ENCODE data around the gene STK26. TPM values are rescaled to one million over a fixed set of nuclear protein-coding genes. Genes with fewer than 3 reads are reported as not detected.

Gene STK26
- total and polyA plus RNA-seq, 2 experiments from 2014 or later = 65.2 to 110 TPM

DNA sequence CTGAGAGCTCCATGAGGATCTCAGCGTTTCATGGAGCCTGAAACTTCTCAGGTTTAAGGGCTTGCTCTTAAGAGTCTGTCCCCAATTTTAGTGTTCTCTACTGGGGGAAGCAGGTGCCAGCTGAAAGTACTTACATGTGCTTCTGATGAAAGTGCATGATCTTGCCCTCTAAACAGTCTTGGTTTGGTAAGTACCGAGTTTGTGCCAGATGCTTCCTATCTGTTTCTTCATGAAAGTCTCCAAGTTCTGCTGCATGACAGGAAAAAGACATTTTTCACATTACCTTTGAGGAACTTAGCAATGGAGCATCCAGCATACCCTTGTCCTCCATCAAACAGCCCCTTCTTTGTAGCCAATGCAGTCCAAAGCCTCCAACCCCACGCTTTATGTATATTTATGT is 62.7 kb downstream of the STK26 start:
- no peaks in the 10 kb centered on the region for H3K36me3 Mint-ChIP-seq (ENCODE audit: low read depth)
- TF ChIP-seq, protein P1, sequence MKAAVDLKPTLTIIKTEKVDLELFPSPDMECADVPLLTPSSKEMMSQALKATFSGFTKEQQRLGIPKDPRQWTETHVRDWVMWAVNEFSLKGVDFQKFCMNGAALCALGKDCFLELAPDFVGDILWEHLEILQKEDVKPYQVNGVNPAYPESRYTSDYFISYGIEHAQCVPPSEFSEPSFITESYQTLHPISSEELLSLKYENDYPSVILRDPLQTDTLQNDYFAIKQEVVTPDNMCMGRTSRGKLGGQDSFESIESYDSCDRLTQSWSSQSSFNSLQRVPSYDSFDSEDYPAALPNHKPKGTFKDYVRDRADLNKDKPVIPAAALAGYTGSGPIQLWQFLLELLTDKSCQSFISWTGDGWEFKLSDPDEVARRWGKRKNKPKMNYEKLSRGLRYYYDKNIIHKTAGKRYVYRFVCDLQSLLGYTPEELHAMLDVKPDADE (IDR thresholded peaks at IDR 0.05) = no peak
- TF ChIP-seq JUNB (IDR thresholded peaks at IDR 0.05; ENCODE audit: unreplicated experiment) (no peak), STAT1 (IDR thresholded peaks at IDR 0.05; ENCODE audit: unreplicated experiment) (no peak), EZH2phosphoT487 (IDR thresholded peaks at IDR 0.05; ENCODE audit: unreplicated experiment) (no peak), POLR2AphosphoS5 (IDR thresholded peaks at IDR 0.05; ENCODE audit: low read depth) (no peak), ZNF114 (CRISPR knock-in tag; IDR thresholded peaks at IDR 0.05) (no peak), EZH2 (IDR thresholded peaks at IDR 0.05; ENCODE audit: low read depth, unreplicated experiment) (no peak), CREB1 (CRISPR knock-in tag; IDR thresholded peaks at IDR 0.05; ENCODE audit: low read depth) (no peak), NANOG (IDR thresholded peaks at IDR 0.05; ENCODE audit: borderline replicate concordance) (no peak), ZNF331 (CRISPR knock-in tag; IDR thresholded peaks at IDR 0.05; ENCODE audit: low read depth) (no peak)
- TF ChIP-seq, protein P2, sequence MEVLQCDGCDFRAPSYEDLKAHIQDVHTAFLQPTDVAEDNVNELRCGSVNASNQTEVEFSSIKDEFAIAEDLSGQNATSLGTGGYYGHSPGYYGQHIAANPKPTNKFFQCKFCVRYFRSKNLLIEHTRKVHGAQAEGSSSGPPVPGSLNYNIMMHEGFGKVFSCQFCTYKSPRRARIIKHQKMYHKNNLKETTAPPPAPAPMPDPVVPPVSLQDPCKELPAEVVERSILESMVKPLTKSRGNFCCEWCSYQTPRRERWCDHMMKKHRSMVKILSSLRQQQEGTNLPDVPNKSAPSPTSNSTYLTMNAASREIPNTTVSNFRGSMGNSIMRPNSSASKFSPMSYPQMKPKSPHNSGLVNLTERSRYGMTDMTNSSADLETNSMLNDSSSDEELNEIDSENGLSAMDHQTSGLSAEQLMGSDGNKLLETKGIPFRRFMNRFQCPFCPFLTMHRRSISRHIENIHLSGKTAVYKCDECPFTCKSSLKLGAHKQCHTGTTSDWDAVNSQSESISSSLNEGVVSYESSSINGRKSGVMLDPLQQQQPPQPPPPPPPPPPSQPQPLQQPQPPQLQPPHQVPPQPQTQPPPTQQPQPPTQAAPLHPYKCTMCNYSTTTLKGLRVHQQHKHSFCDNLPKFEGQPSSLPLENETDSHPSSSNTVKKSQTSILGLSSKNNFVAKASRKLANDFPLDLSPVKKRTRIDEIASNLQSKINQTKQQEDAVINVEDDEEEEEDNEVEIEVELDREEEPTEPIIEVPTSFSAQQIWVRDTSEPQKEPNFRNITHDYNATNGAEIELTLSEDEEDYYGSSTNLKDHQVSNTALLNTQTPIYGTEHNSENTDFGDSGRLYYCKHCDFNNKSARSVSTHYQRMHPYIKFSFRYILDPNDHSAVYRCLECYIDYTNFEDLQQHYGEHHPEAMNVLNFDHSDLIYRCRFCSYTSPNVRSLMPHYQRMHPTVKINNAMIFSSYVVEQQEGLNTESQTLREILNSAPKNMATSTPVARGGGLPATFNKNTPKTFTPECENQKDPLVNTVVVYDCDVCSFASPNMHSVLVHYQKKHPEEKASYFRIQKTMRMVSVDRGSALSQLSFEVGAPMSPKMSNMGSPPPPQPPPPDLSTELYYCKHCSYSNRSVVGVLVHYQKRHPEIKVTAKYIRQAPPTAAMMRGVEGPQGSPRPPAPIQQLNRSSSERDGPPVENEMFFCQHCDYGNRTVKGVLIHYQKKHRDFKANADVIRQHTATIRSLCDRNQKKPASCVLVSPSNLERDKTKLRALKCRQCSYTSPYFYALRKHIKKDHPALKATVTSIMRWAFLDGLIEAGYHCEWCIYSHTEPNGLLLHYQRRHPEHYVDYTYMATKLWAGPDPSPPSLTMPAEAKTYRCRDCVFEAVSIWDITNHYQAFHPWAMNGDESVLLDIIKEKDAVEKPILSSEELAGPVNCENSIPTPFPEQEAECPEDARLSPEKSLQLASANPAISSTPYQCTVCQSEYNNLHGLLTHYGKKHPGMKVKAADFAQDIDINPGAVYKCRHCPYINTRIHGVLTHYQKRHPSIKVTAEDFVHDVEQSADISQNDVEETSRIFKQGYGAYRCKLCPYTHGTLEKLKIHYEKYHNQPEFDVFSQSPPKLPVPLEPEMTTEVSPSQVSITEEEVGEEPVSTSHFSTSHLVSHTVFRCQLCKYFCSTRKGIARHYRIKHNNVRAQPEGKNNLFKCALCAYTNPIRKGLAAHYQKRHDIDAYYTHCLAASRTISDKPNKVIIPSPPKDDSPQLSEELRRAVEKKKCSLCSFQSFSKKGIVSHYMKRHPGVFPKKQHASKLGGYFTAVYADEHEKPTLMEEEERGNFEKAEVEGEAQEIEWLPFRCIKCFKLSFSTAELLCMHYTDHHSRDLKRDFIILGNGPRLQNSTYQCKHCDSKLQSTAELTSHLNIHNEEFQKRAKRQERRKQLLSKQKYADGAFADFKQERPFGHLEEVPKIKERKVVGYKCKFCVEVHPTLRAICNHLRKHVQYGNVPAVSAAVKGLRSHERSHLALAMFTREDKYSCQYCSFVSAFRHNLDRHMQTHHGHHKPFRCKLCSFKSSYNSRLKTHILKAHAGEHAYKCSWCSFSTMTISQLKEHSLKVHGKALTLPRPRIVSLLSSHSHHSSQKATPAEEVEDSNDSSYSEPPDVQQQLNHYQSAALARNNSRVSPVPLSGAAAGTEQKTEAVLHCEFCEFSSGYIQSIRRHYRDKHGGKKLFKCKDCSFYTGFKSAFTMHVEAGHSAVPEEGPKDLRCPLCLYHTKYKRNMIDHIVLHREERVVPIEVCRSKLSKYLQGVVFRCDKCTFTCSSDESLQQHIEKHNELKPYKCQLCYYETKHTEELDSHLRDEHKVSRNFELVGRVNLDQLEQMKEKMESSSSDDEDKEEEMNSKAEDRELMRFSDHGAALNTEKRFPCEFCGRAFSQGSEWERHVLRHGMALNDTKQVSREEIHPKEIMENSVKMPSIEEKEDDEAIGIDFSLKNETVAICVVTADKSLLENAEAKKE (CRISPR knock-in tag; IDR thresholded peaks at IDR 0.05) = no peak
- TF ChIP-seq, protein P3, sequence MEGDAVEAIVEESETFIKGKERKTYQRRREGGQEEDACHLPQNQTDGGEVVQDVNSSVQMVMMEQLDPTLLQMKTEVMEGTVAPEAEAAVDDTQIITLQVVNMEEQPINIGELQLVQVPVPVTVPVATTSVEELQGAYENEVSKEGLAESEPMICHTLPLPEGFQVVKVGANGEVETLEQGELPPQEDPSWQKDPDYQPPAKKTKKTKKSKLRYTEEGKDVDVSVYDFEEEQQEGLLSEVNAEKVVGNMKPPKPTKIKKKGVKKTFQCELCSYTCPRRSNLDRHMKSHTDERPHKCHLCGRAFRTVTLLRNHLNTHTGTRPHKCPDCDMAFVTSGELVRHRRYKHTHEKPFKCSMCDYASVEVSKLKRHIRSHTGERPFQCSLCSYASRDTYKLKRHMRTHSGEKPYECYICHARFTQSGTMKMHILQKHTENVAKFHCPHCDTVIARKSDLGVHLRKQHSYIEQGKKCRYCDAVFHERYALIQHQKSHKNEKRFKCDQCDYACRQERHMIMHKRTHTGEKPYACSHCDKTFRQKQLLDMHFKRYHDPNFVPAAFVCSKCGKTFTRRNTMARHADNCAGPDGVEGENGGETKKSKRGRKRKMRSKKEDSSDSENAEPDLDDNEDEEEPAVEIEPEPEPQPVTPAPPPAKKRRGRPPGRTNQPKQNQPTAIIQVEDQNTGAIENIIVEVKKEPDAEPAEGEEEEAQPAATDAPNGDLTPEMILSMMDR (conservative IDR thresholded peaks at IDR 0.05; ENCODE audit: low read depth in 2 of 2) = no peak
- TF ChIP-seq, protein P4, sequence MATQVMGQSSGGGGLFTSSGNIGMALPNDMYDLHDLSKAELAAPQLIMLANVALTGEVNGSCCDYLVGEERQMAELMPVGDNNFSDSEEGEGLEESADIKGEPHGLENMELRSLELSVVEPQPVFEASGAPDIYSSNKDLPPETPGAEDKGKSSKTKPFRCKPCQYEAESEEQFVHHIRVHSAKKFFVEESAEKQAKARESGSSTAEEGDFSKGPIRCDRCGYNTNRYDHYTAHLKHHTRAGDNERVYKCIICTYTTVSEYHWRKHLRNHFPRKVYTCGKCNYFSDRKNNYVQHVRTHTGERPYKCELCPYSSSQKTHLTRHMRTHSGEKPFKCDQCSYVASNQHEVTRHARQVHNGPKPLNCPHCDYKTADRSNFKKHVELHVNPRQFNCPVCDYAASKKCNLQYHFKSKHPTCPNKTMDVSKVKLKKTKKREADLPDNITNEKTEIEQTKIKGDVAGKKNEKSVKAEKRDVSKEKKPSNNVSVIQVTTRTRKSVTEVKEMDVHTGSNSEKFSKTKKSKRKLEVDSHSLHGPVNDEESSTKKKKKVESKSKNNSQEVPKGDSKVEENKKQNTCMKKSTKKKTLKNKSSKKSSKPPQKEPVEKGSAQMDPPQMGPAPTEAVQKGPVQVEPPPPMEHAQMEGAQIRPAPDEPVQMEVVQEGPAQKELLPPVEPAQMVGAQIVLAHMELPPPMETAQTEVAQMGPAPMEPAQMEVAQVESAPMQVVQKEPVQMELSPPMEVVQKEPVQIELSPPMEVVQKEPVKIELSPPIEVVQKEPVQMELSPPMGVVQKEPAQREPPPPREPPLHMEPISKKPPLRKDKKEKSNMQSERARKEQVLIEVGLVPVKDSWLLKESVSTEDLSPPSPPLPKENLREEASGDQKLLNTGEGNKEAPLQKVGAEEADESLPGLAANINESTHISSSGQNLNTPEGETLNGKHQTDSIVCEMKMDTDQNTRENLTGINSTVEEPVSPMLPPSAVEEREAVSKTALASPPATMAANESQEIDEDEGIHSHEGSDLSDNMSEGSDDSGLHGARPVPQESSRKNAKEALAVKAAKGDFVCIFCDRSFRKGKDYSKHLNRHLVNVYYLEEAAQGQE (IDR thresholded peaks at IDR 0.05; ENCODE audit: unreplicated experiment) = no peak
- Histone ChIP-seq H3K36me3 (ENCODE audit: insufficient read depth) (no peaks in the 10 kb centered on the region), H3K27me3 (ENCODE audit: insufficient read depth) (no peaks in the 10 kb centered on the region), H3F3A (replicated peaks; ENCODE audit: low read depth) (no peaks in the 10 kb centered on the region), H3K4me2 (no peak overlapping the region), H3K9me2 (ENCODE audit: insufficient read depth) (no peaks in the 10 kb centered on the region), H3K4me1 (ENCODE audit: insufficient read depth) (no peaks in the 10 kb centered on the region), H4K20me1 (replicated peaks; ENCODE audit: insufficient read depth) (no peaks in the 10 kb centered on the region), H3K79me2 (replicated peaks; ENCODE audit: insufficient read depth) (no peaks in the 10 kb centered on the region), H3K27ac (ENCODE audit: low read depth) (no peak overlapping the region), H3K4me3 (no peak overlapping the region), H2AFZ (no peak overlapping the region)
- no peak overlapping the region for H3K27ac Mint-ChIP-seq
- H3K27me3 Mint-ChIP-seq (ENCODE audit: insufficient read depth, low read depth, poor library complexity) = no peaks in the 10 kb centered on the region
- H3K4me1 Mint-ChIP-seq = no peaks in the 10 kb centered on the region
- DNase-seq (ENCODE audit: low spot score) = no peak
- no peak overlapping the region for H3K4me3 Mint-ChIP-seq
- no peak for ATAC-seq
- H3K9me3 Mint-ChIP-seq = no peaks in the 10 kb centered on the region

Measured in GM23338 (cell line).